IMR-90 (cell line): ENCODE results near the gene ZNF398. TPM values are rescaled to one million over a fixed set of nuclear protein-coding genes. Genes with fewer than 3 reads are reported as not detected.
A peak's percentile ranks its signal among the peaks of the same experiment; 100 is the strongest.

Source experiments
- ATAC-seq: fragments of 200-7000 bp; cut with Tn5 transposase; 2 replicates; pipeline ENCODE4 v1.9.1; 2020; ENCODE audit warnings: low read depth, mild to moderate bottlenecking, moderate library complexity
- BruUV-seq: library from RNA; stranded (reverse); fragments of 400-500 nt; replicated peaks from 2 replicates; lab custom pipeline; 2021; lab: Mats Ljungman, UMichigan
- CTCF ChIA-PET: fragments of 300-600 bp; formaldehyde crosslinking; extraction: SDS; loops from one replicate; lab custom pipeline; 2021; ENCODE audit warnings: antibody characterized with exemption; lab: Yijun Ruan, JAX
- POLR2A ChIA-PET: fragments of 300-600 bp; sonication (Branson Sonifier 250); formaldehyde crosslinking; loops from one replicate; lab custom pipeline; 2022; ENCODE audit warnings: antibody characterized with exemption; ENCODE audit not compliant: unreplicated experiment; lab: Charles Lee
- DNase-seq: peaks from one replicate; pipeline ENCODE4 v3.0.0; 2013
- H2AFZ ChIP-seq: replicated peaks from 2 replicates; pipeline ENCODE3; 2013; ENCODE audit warnings: low read length, mild to moderate bottlenecking; ENCODE audit not compliant: poor library complexity
- H2AK5ac ChIP-seq: 2 replicates; pipeline ENCODE4 v1.6.1; 2013; ENCODE audit warnings: low read depth, low read length, inconsistent platforms
- H2AK9ac ChIP-seq: replicated peaks from 2 replicates; pipeline ENCODE3; 2013; ENCODE audit warnings: mild to moderate bottlenecking, low read depth, low read length, moderate library complexity; ENCODE audit not compliant: poor library complexity
- H2BK120ac ChIP-seq: 2 replicates; pipeline ENCODE4 v1.6.1; 2013; ENCODE audit warnings: low read depth, low read length, inconsistent platforms
- H2BK15ac ChIP-seq: 3 replicates; pipeline ENCODE4 v1.6.1; 2013; ENCODE audit warnings: low read depth, low read length, inconsistent platforms
- H2BK20ac ChIP-seq: 2 replicates; pipeline ENCODE4 v1.6.1; 2013; ENCODE audit warnings: low read depth, mild to moderate bottlenecking, inconsistent platforms, low read length, moderate library complexity
- H2BK5ac ChIP-seq: 2 replicates; pipeline ENCODE4 v1.6.1; 2013; ENCODE audit warnings: mild to moderate bottlenecking, low read depth, low read length, inconsistent platforms; ENCODE audit not compliant: poor library complexity, severe bottlenecking
- H3K14ac ChIP-seq: replicated peaks from 2 replicates; pipeline ENCODE4 v1.6.1; 2013; ENCODE audit warnings: low read depth, low read length, inconsistent platforms
- H3K18ac ChIP-seq: 2 replicates; pipeline ENCODE4 v1.6.1; 2013; ENCODE audit warnings: low read depth, low read length, control low read depth
- H3K23ac ChIP-seq: 2 replicates; pipeline ENCODE4 v1.6.1; 2013; ENCODE audit warnings: low read depth, low read length, inconsistent platforms
- H3K27ac ChIP-seq: 2 replicates; pipeline ENCODE4 v1.5.1; 2013; ENCODE audit warnings: mild to moderate bottlenecking, control low read depth, low read length; ENCODE audit not compliant: insufficient read depth
- H3K27me3 ChIP-seq: 2 replicates; pipeline ENCODE4 v1.6.1; 2013; ENCODE audit warnings: low read length; ENCODE audit not compliant: control insufficient read depth, insufficient read depth
- H3K36me3 ChIP-seq: 2 replicates; pipeline ENCODE4 v1.6.1; 2013; ENCODE audit warnings: low read length, mixed read lengths; ENCODE audit not compliant: control insufficient read depth, insufficient read depth
- H3K4ac ChIP-seq: 2 replicates; pipeline ENCODE4 v1.6.1; 2013; ENCODE audit warnings: low read depth, low read length, inconsistent platforms
- H3K4me1 ChIP-seq: 2 replicates; pipeline ENCODE4 v1.6.1; 2013; ENCODE audit warnings: low read length, mixed read lengths; ENCODE audit not compliant: control insufficient read depth, insufficient read depth
- H3K4me2 ChIP-seq: 2 replicates; pipeline ENCODE4 v1.6.1; 2013; ENCODE audit warnings: low read depth, mild to moderate bottlenecking, control low read depth, low read length, moderate library complexity
- H3K4me3 ChIP-seq: 2 replicates; pipeline ENCODE4 v1.5.1; 2013; ENCODE audit warnings: low read depth, mild to moderate bottlenecking, control low read depth, low read length, moderate library complexity; ENCODE audit not compliant: insufficient read depth
- H3K56ac ChIP-seq: 2 replicates; pipeline ENCODE4 v1.6.1; 2013; ENCODE audit warnings: low read length, inconsistent platforms; ENCODE audit not compliant: insufficient read depth; ENCODE audit errors: extremely low read depth
- H3K79me1 ChIP-seq, 2 experiments: 2 replicates each; pipeline ENCODE4 v1.6.1; 2013; ENCODE audit warnings: low read length in 2 of 2, inconsistent platforms in 1 of 2, low read depth in 1 of 2
- H3K9ac ChIP-seq: 2 replicates; pipeline ENCODE4 v1.6.1; 2013; ENCODE audit warnings: low read depth, low read length, control low read depth
- H3K9me1 ChIP-seq: 2 replicates; pipeline ENCODE4 v1.6.1; 2013; ENCODE audit warnings: low read length, inconsistent platforms; ENCODE audit not compliant: insufficient read depth
- H3K9me3 ChIP-seq: 2 replicates; pipeline ENCODE4 v1.6.1; 2013; ENCODE audit warnings: low read length; ENCODE audit not compliant: control insufficient read depth, insufficient read depth
- H4K20me1 ChIP-seq: 2 replicates; pipeline ENCODE4 v1.6.1; 2013; ENCODE audit warnings: low read length, inconsistent platforms; ENCODE audit not compliant: insufficient read depth
- H4K5ac ChIP-seq: 2 replicates; pipeline ENCODE4 v1.6.1; 2013; ENCODE audit warnings: mild to moderate bottlenecking, low read depth, low read length, control low read depth
- H4K8ac ChIP-seq, 2 experiments: 2 replicates each; pipeline ENCODE4 v1.6.1; 2013; ENCODE audit warnings: low read depth in 2 of 2, low read length in 2 of 2, control low read depth in 1 of 2, inconsistent platforms in 1 of 2
- H4K91ac ChIP-seq: 2 replicates; pipeline ENCODE4 v1.6.1; 2013; ENCODE audit warnings: low read depth, low read length, inconsistent platforms; ENCODE audit not compliant: insufficient read depth
- BHLHE40 ChIP-seq: fragments of 150-350 bp; IDR thresholded peaks from 2 replicates; pipeline ENCODE4 v1.6.1; 2016; ENCODE audit warnings: mild to moderate bottlenecking, low read depth, low read length
- FOS ChIP-seq: fragments of 150-350 bp; IDR thresholded peaks from 2 replicates; pipeline ENCODE4 v1.6.1; 2016; ENCODE audit warnings: low read depth, low read length
- MAFK ChIP-seq: IDR thresholded peaks from 2 replicates; pipeline ENCODE4 v1.6.1; 2012; ENCODE audit warnings: low read depth, low read length, improper control_type of control experiment
- MAZ ChIP-seq: IDR thresholded peaks from 2 replicates; pipeline ENCODE4 v1.6.1; 2012; ENCODE audit warnings: low read depth, mild to moderate bottlenecking, low read length, improper control_type of control experiment, moderate library complexity, borderline replicate concordance
- NFE2L2 ChIP-seq: fragments of 150-350 bp; IDR thresholded peaks from 2 replicates; pipeline ENCODE4 v1.6.1; 2016; ENCODE audit warnings: low read depth, mild to moderate bottlenecking, low read length
- POLR2A ChIP-seq: IDR thresholded peaks from 2 replicates; pipeline ENCODE4 v1.6.1; 2012; ENCODE audit warnings: mild to moderate bottlenecking, low read depth, low read length
- RCOR1 ChIP-seq: IDR thresholded peaks from 2 replicates; pipeline ENCODE4 v1.6.1; 2012; ENCODE audit warnings: mild to moderate bottlenecking, low read length, improper control_type of control experiment; ENCODE audit not compliant: insufficient replicate concordance
- SMC3 ChIP-seq: fragments of 150-350 bp; IDR thresholded peaks from 2 replicates; pipeline ENCODE4 v1.6.1; 2016; ENCODE audit warnings: low read depth, mild to moderate bottlenecking, antibody characterized with exemption, low read length, moderate library complexity
- WGBS, 2 experiments: methylation state at CpG; one replicate each; pipeline versions ENCODE4 v1.1.5 to v1.1.7; 2013; ENCODE audit warnings: missing lambda C conversion rate in 2 of 2; ENCODE audit not compliant: insufficient read length in 1 of 2; ENCODE audit errors: extremely low coverage in 2 of 2; 5-methylcytosine and 5-hydroxymethylcytosine counted together
- dilution Hi-C: fragments of 300-500 bp; cut with HindIII; formaldehyde crosslinking; loops from one replicate; pipeline ENCODE4 v1.14.3; 2018; ENCODE audit warnings: low sequenced_read_pairs; ENCODE audit not compliant: unreplicated experiment
- in situ Hi-C: fragments of 300-500 bp; cut with MboI; formaldehyde crosslinking; loops from 3 replicates; pipeline ENCODE4 v1.14.3; 2019; ENCODE audit warnings: low sequenced_read_pairs, inconsistent platforms, mixed read lengths
- intact Hi-C: fragments of 100-400 bp; cut with micrococcal nuclease; formaldehyde crosslinking; loops from 2 replicates; pipeline ENCODE4 v1.10.0; 2022
- polyA plus RNA-seq, 3 experiments: library from polyadenylated mRNA; depleted of rRNA; stranded (reverse); fragments of >200 nt; gene quantifications; 2 replicates each; pipeline ENCODE4 v1.2.3, GENCODE V29; 2012; ENCODE audit warnings: low replicate concordance in 1 of 3
- total RNA-seq: library from RNA; depleted of rRNA; stranded (reverse); fragments of >200 nt; gene quantifications from 2 replicates; pipeline ENCODE4 v1.2.3, GENCODE V29; 2012

ZNF398 gene
- total and polyA plus RNA-seq, 2 of the 4 experiments (the other 2 are of a cell fraction): 5.7 to 7.9 TPM

DNA sequence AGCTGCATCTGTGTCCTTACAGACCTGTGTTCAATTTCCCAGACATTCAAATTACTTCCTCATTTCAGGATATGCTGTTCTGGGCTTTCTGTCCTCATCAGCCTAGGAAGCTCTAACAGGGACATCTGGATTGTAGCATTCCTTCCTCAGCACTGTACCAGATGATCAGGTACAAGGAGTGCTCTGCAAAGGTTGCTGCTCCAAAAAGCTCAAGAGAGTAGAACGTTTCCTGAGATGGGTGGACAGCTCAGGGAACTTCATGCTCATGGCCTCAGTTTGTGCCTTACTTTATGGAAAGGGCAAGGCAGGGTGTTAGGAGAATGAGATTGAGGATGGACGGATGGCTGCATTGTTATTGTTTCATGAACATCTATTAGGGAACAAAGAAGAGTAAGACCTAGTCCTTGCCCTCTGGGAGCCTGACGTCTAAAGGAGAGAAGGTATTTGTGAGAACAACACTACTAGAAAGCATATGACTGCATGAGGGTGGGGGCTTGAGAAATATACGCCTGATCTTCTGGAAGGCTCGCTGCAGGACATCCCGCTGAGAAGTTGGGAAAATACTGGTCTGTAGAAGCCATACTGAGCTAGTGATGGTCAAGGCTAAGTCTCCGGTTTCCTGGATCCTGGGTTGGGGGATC lies 81.7 kb downstream of the ZNF398 start:
- no peak overlapping the region for H3K18ac ChIP-seq
- 40% methylated on average over 1 of the region's 7 CpGs; no CpG with 5 or more reads in 1 of the 2 experiments for WGBS, 2 experiments
- no peak overlapping the region for H3K56ac ChIP-seq
- in situ Hi-C loops (no loop called here), intact Hi-C loops (no loop called here), dilution Hi-C loops (no loop called here)
- H3K4me1 ChIP-seq: peaks cover 8% of the 10 kb centered on the region
- H3K27me3 ChIP-seq: no peaks in the 10 kb centered on the region
- no peaks in the 10 kb centered on the region; the same call in 1 of the 2 replicates for H4K20me1 ChIP-seq
- H3K4ac ChIP-seq: no peak overlapping the region
- no peak overlapping the region for H2BK120ac ChIP-seq
- H4K91ac ChIP-seq: no peak overlapping the region
- no peak overlapping the region for H3K4me2 ChIP-seq
- H2AK9ac ChIP-seq: no peak overlapping the region
- BruUV-seq: no TSS peak
- CTCF ChIA-PET: interaction anchor here (0.8 kb wide), 1 partner anchor 34 kb away, joined by 3 read pairs; the partner anchor contains the start of gene ZNF282
- H3K14ac ChIP-seq: no peak overlapping the region
- no peak overlapping the region for H2AFZ ChIP-seq
- H4K5ac ChIP-seq: no peak overlapping the region
- H2BK15ac ChIP-seq: no peak overlapping the region
- H2BK5ac ChIP-seq: no peak overlapping the region
- POLR2A ChIA-PET: no interaction called here
- H4K8ac ChIP-seq: no peak overlapping the region
- ATAC-seq (no peak), DNase-seq (no peak)
- H3K79me1 ChIP-seq: 0 out of 4 replicates have a peak, but pooled peaks cover 0 to 3% of the 10 kb centered on the region in 2 experiments
- no peak overlapping the region for H3K27ac ChIP-seq
- H3K4me3 ChIP-seq: no peak overlapping the region
- no peak for TF ChIP-seq FOS
- TF ChIP-seq SMC3: no peak
- no peak for TF ChIP-seq MAFK
- TF ChIP-seq BHLHE40: no peak
- no peak for TF ChIP-seq NFE2L2
- no peak for TF ChIP-seq RCOR1
- no peak for TF ChIP-seq MAZ
- TF ChIP-seq POLR2A: no peak
- H2AK5ac ChIP-seq: no peak overlapping the region
- 0 out of 2 replicates have a peak overlapping the region, but pooled peaks have one; percentile 1 for H3K23ac ChIP-seq
- peaks cover 14% of the 10 kb centered on the region for H3K36me3 ChIP-seq
- no peak overlapping the region for H2BK20ac ChIP-seq
- no peak overlapping the region for H3K9ac ChIP-seq
- H3K9me1 ChIP-seq: peaks cover 10% of the 10 kb centered on the region
- H3K9me3 ChIP-seq: no peaks in the 10 kb centered on the region
